ENCODE results near the gene CAPN8. TPM values are rescaled to one million over a fixed set of nuclear protein-coding genes. Genes with fewer than 3 reads are reported as not detected.

CAPN8 gene
- total RNA-seq, 1 donor from 2014 or later = not detected

GRCh38 chr1:223695014-223695548 is 29.6 kb upstream of the CAPN8 start:
- Histone ChIP-seq H3K4me3 (ENCODE audit: insufficient read depth, low read depth, low read length) (no peak overlapping the region), H4K20me1 (ENCODE audit: insufficient read depth, low read length) (no peaks in the 10 kb centered on the region)
- no peak for FAIRE-seq

GRCh38 chr1:223691121-223691520 is 25.6 kb upstream of the CAPN8 start:
- Histone ChIP-seq H3K36me3 (ENCODE audit: insufficient read depth, low read length) (no peaks in the 10 kb centered on the region), H3K9ac (ENCODE audit: low read length) (no peak overlapping the region), H4K20me1 (ENCODE audit: insufficient read depth, low read length) (no peaks in the 10 kb centered on the region), H3K9me3 (ENCODE audit: insufficient read depth, low read depth, low read length) (no peaks in the 10 kb centered on the region), H3K4me1 (ENCODE audit: insufficient read depth, low read length) (peaks cover 2% of the 10 kb centered on the region), H3K4me3 (ENCODE audit: insufficient read depth, low read depth, low read length) (no peak overlapping the region), H2AFZ (ENCODE audit: low read depth, low read length) (no peak overlapping the region), H3K4me2 (ENCODE audit: low read length) (no peak overlapping the region), H3K27me3 (ENCODE audit: insufficient read depth, low read length) (peaks cover 6% of the 10 kb centered on the region), H3K79me2 (ENCODE audit: insufficient read depth, low read length) (no peaks in the 10 kb centered on the region), H3K27ac (ENCODE audit: low read depth, low read length) (no peak overlapping the region)
- no peaks in the 10 kb centered on the region for H3K9me3 Mint-ChIP-seq (ENCODE audit: unreplicated experiment)
- H3K36me3 Mint-ChIP-seq (ENCODE audit: low read depth, unreplicated experiment) = no peaks in the 10 kb centered on the region
- DNase-seq (ENCODE audit: low read depth) = no peak
- no peak for TF ChIP-seq EZH2 (IDR thresholded peaks at IDR 0.05; ENCODE audit: insufficient read depth, low read length)
- no peak for TF ChIP-seq CTCF (IDR thresholded peaks at IDR 0.05; ENCODE audit: insufficient read depth, low read depth, low read length)
- peaks cover 3% of the 10 kb centered on the region for H3K27me3 Mint-ChIP-seq (ENCODE audit: low read depth, unreplicated experiment)
- no peak for FAIRE-seq
- no peak overlapping the region for H3K27ac Mint-ChIP-seq (ENCODE audit: unreplicated experiment)
- no peak overlapping the region for H3K4me3 Mint-ChIP-seq (ENCODE audit: unreplicated experiment)
- H3K4me1 Mint-ChIP-seq (ENCODE audit: low read depth, unreplicated experiment) = peaks cover 5% of the 10 kb centered on the region

More at GRCh38 chr1:223695014-223695548, 29.6 kb upstream of the CAPN8 start:
- Histone ChIP-seq H3K27me3 (ENCODE audit: insufficient read depth, low read length) (no peaks in the 10 kb centered on the region), H3K36me3 (ENCODE audit: insufficient read depth, low read length) (no peaks in the 10 kb centered on the region), H3K9me3 (ENCODE audit: insufficient read depth, low read depth, low read length) (no peaks in the 10 kb centered on the region), H2AFZ (ENCODE audit: low read depth, low read length) (no peak overlapping the region), H3K27ac (ENCODE audit: low read depth, low read length) (no peak overlapping the region), H3K79me2 (ENCODE audit: insufficient read depth, low read length) (no peaks in the 10 kb centered on the region), H3K9ac (ENCODE audit: low read length) (no peak overlapping the region), H3K4me2 (ENCODE audit: low read length) (no peak overlapping the region), H3K4me1 (ENCODE audit: insufficient read depth, low read length) (peaks cover 8% of the 10 kb centered on the region)
- TF ChIP-seq CTCF (IDR thresholded peaks at IDR 0.05; ENCODE audit: insufficient read depth, low read depth, low read length) = no peak
- no peak for TF ChIP-seq EZH2 (IDR thresholded peaks at IDR 0.05; ENCODE audit: insufficient read depth, low read length)
- H3K4me1 Mint-ChIP-seq (ENCODE audit: low read depth, unreplicated experiment) = peaks cover 22% of the 10 kb centered on the region
- H3K9me3 Mint-ChIP-seq (ENCODE audit: unreplicated experiment) = no peaks in the 10 kb centered on the region
- no peak overlapping the region for H3K4me3 Mint-ChIP-seq (ENCODE audit: unreplicated experiment)
- DNase-seq (ENCODE audit: low read depth) = no peak
- H3K36me3 Mint-ChIP-seq (ENCODE audit: low read depth, unreplicated experiment) = no peaks in the 10 kb centered on the region
- H3K27ac Mint-ChIP-seq (ENCODE audit: unreplicated experiment) = no peak overlapping the region
- H3K27me3 Mint-ChIP-seq (ENCODE audit: low read depth, unreplicated experiment) = no peaks in the 10 kb centered on the region

GRCh38 chr1:223684488-223684792 is 18.9 kb upstream of the CAPN8 start:
- H3K9ac ChIP-seq (ENCODE audit: low read length) = no peak overlapping the region
- Mint-ChIP-seq H3K27ac (ENCODE audit: unreplicated experiment) (no peak overlapping the region), H3K4me3 (ENCODE audit: unreplicated experiment) (no peak overlapping the region), H3K9me3 (ENCODE audit: unreplicated experiment) (no peaks in the 10 kb centered on the region), H3K27me3 (ENCODE audit: low read depth, unreplicated experiment) (peaks cover 15% of the 10 kb centered on the region), H3K4me1 (ENCODE audit: low read depth, unreplicated experiment) (no peaks in the 10 kb centered on the region), H3K36me3 (ENCODE audit: low read depth, unreplicated experiment) (no peaks in the 10 kb centered on the region)
- H2AFZ ChIP-seq (ENCODE audit: low read depth, low read length) = no peak overlapping the region
- no peak overlapping the region for H3K4me3 ChIP-seq (ENCODE audit: insufficient read depth, low read depth, low read length)
- FAIRE-seq = no peak
- no peaks in the 10 kb centered on the region for H3K9me3 ChIP-seq (ENCODE audit: insufficient read depth, low read depth, low read length)
- DNase-seq (ENCODE audit: low read depth) = no peak
- H4K20me1 ChIP-seq (ENCODE audit: insufficient read depth, low read length) = no peaks in the 10 kb centered on the region
- no peak overlapping the region for H3K27ac ChIP-seq (ENCODE audit: low read depth, low read length)
- peaks cover 10% of the 10 kb centered on the region for H3K27me3 ChIP-seq (ENCODE audit: insufficient read depth, low read length)
- no peaks in the 10 kb centered on the region for H3K36me3 ChIP-seq (ENCODE audit: insufficient read depth, low read length)
- H3K4me1 ChIP-seq (ENCODE audit: insufficient read depth, low read length) = no peaks in the 10 kb centered on the region
- H3K79me2 ChIP-seq (ENCODE audit: insufficient read depth, low read length) = no peaks in the 10 kb centered on the region
- TF ChIP-seq EZH2 (IDR thresholded peaks at IDR 0.05; ENCODE audit: insufficient read depth, low read length) (no peak), CTCF (IDR thresholded peaks at IDR 0.05; ENCODE audit: insufficient read depth, low read depth, low read length) (no peak)
- H3K4me2 ChIP-seq (ENCODE audit: low read length) = no peak overlapping the region
